NK-92 (cell line): ENCODE results near the gene MBOAT1.
"Not testable (repeated sequence)": the region's sequence is repeated elsewhere in the genome, so short reads cannot be mapped to it uniquely, and the experiment has no call there.

ENCODE experiments used
- DNase-seq: peaks from one replicate; lab custom pipeline; 2025; ENCODE audit not compliant: unreplicated experiment; lab: John Stamatoyannopoulos, UW

MBOAT1 gene

DNA sequence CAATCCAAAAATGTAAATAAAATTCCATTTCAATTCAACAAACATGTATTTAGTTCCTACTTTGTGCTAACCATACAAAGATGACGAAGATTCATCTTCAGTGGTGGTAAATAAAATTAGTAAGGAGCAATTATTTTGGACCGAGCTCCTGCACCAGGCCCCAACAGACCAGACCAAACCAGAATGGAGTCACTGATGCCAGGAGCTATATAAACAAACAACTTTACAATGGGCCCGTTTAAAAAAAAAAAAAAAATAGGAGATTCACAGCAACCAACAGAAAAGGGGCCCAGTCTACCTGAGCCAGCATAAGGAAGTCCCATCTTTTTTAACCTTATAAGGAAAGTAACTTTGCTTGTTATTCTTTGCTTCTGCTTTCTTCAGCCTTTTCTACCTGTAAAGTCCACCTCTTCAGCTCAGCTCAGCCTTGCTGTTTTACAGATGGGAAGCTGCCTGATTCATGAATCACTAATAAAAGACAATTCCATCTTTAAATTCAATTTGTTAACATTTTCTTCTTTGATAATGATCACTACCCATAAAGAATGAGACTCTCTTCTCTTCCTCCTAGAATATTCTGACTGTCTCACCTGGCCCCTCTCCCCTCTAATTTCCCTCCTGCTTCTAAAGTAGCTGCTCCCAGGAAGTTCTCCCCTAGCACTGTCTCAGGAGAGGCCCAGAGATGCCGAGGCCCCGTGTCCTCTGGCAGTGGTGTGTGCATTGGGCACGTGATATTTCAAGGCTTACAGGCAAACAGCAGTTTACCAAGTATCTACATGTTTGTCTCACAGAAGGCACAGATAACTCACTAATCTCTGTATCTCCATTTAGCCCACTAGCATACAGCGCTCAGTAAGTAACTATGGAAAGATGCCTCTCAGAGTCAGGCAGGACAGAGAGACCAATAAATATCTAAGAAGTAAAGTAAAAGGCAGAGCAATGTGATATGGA lies 8.4 kb downstream of the MBOAT1 start:
- DNase-seq = no peak

DNA sequence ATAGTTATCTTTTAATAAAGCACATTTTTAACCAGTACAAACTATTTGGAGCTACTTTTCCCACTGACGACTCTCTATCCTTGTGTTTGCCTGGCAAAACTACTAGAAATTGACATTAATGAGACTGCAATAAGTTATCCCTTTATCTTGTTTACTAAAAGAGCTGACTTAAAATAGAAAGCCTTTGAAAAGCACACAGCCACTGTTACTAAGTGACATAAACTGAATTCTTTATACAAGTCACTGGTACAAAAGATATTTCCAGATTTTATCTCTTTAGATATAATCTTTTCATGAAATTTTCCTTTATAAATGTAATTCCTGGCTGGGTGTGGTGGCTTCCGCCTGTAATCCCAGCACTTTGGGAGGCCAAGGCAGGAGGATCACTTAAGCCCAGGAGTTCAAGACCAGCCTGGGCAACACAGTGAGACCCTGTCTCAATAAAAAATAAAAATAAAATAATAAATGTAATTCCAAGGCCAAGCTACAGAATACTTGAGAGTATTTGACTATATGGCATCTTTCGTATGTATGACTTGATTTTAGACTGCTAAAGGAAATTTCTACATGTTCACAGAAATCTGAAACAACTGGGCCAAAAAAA lies 9.5 kb downstream of the MBOAT1 start:
- no peak for DNase-seq

DNA sequence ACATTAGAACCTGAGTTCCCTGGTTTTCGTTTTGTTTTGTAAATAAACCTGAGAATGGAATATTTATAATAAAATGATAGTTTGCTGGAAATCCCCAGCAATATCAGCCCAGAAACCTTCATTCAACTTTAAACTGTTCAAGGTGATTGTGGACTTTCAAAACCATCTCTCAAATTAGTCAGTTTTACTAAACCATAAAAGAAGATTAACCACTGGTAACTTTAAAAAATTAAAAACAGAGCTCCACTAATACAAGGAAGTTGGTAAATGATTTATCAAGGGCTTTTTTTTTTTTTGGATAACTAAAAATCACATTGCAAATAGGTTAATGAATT lies 10.0 kb downstream of the MBOAT1 start:
- DNase-seq = no peak

- no peak for DNase-seq
Observed at GRCh38 chr6:20200761-20201630, 11.3 kb downstream of the MBOAT1 start.

DNA sequence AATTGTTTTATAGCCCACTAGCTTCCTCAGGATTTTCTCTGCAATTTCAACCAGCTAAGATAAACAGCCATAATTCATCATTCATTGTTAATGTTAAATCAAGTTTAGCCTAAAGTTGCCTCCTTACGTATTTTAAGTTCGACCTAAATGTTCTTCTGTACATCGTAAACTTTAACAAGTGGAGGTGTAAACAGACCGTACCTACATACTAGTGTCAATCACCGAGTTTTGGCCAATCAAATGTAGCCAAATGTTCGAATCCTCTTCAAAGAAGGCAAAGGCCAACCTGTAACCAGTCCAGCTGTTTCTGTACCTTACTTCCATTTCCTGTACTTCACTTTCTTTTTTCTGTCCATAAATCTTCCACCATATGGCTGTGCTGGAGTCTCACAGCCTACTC lies 13.5 kb downstream of the MBOAT1 start:
- DNase-seq = no peak

DNA sequence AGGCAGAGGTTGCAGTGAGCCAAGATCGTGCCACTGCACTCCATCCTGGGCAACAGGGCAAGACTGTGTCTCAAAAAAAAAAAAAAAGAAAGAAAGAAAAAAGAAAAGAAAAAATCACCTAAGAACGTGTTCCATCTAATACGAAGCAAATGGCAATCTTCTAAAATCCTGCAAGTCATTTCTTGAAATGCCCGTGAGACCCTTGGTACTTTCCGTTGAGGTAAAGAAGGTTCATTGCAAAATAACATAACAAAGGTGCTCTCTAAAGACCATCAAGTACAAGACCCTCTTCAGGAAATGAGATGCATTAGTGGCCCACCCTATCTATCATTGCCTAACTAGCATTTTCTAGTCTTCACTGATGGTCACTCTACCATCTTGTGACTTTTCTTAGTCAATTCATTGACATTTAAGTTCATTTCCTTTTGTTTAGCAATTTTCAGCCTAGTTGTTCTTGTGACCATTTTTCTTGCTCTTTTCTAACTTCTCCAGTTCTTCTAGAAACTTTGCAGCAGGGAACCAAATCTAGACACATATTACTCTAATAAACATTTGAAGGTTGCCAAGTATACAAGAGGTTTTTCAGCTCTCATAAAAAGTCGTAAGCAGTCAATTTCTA lies 14.0 kb downstream of the MBOAT1 start:
- no peak for DNase-seq

GRCh38 chr6:20197251-20197650 lies 15.0 kb downstream of the MBOAT1 start:
- no peak for DNase-seq

DNA sequence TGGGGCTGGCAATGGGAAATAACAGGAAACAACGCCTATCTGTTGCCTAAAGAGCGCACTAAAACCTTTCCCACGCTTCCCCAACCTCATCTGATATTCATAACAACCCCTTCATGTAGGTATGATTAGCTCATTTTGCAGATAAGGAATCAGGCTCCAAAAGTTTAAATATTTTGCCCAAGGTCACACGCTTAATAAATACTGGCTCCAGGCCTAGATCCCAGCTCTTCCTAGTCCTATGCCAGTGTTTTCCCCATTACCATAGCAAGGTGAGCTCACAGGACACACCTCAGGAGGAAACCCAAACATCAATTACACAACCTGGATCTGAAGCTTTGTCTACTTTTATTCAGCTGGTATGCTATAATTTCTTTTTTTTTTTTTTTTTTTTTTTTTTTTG lies 19.6 kb downstream of the MBOAT1 start:
- no peak for DNase-seq

- DNase-seq = no peak
Observed at GRCh38 chr6:20191992-20192391, 20.3 kb downstream of the MBOAT1 start.

DNA sequence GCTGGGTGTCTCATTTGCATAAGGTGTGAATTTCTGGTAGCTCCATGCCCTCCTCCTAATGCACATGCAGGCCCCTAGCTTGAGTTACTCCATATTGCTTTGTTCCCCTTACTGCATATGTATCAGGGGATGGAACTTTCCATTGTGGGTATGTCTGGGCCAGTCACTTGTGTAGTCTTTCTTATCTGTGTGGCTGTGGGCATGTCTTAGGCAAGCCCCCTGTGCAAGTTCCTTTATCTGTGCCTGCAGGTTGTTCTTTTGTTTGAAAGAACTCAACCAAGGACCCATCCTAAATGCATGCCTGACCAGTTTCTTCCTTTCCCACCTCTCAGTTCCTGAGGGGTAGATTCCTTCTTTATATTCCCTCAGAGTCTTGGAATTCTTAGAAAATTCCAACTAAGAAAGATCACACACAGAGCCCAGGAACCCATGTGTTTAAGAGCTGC lies 23.6 kb downstream of the MBOAT1 start:
- no peak for DNase-seq

- no peak for DNase-seq
Observed at GRCh38 chr6:20186981-20187380, 25.3 kb downstream of the MBOAT1 start.

DNA sequence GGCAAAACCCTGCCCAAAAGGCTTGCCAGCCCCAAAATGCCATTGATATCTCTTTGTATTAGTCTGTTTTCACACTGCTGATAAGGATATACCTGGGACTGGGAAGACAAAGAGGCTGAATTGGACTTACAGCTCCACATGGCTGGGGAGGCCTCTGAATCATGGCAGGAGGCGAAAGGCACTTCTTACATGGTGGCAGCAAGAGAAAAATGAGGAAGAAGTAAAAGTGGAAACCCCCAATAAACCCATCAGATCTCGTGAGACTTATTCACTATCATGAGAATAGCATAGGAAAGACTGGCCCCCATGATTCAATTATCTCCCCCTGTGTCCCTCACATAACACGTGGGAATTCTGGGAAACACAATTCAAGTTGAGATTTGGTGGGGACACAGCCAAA lies 28.6 kb downstream of the MBOAT1 start:
- DNase-seq = no peak

DNA sequence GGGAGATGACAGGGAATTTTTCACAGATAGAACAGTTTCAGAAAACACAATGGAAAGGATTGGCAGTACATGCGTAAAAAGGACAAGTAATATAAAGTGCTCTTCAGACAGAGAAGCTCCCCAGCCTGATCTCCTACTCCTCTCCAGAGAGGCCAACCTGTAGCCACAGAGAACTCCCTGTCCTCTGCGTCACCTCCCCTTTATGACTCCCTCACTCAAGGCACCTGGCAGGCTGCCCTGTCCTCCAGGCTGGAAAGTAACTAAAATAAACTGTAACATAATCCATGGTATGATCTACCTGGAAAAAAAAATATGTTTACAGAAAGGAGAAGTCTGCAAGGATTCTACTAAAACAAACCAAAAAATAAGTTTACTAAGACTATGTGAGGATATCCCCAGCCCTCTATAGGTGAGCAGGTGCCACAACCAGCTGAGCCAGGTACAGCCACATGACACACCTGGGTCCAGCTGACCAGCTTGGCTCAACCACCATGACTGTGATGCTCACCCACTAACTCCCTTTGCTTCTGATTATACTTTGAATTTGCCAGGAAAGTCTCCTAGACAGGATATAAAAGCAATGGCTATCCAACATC lies 29.2 kb downstream of the MBOAT1 start:
- no peak for DNase-seq

- DNase-seq = no peak
Observed at GRCh38 chr6:20182069-20182468, 30.2 kb downstream of the MBOAT1 start.

- no peak for DNase-seq
Observed at GRCh38 chr6:20180935-20181334, 31.3 kb downstream of the MBOAT1 start.

DNA sequence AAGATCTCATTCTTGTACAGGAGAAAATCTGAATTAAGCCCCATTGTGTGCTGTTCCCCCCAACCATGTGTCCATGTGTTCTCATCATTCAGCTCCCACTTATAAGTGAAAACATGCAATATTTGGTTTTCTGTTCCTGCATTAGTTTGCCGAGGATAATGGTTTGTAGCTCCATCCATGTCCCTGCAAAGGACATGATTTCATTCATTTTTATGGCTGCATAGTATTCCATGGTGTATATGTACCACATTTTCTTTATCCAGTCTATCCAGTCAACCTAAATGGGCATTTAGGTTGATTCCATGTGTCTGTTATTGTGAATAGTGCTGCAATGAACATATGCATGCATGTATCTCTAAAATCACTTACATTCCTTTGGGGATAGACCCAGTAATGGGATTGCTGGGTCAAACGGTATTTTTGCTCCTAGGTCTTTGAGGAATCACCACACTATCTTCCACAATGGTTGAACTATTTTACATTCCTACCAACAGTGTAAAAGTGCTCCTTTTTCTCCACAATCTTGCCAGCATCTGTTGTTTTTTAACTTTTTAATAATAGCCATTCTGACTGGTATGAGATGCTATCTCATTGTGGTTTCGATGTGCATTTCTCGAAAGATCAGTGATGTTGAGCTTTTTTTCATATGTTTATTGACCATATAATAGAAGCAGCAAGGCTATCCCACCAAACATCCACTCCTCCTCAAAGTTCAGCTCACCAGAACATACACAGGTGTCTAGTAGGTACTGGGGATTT lies 32.8 kb downstream of the MBOAT1 start:
- not testable (repeated sequence) for DNase-seq

DNA sequence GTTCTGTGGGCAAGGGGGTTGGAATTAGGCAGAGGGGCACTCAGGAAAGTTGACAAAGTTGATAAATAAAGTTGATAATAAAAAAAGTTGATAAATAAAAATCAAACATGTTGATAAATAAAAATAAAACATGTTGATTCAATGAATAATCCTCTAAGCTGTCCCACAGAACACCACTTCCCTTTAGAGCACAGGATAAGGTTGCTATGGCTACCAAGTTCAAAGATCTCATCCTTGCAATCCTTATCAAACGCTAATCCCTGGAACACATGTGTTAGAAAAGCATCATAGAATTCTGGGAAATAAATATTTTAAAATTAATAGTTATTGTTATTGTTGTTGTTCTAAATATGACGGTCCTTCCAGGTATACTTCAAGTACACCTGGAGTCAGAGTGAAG lies 33.9 kb downstream of the MBOAT1 start:
- DNase-seq = no peak

GRCh38 chr6:20175810-20176410 lies 36.4 kb downstream of the MBOAT1 start:
- no peak for DNase-seq
